Stimulated activated CD8-positive, alpha-beta memory T cell treated with anti-CD3 and anti-CD28 coated beads, Interleukin-12 subunit alpha, Interleukin-12 subunit beta, amount 100 ng/mL, for 4 hours (primary cell): ENCODE results near the gene UBE2E2.

Source experiments
- DNase-seq: peaks from one replicate; pipeline ENCODE4 v3.0.0-alpha.2; 2020; ENCODE audit warnings: low read depth

Gene UBE2E2

DNA sequence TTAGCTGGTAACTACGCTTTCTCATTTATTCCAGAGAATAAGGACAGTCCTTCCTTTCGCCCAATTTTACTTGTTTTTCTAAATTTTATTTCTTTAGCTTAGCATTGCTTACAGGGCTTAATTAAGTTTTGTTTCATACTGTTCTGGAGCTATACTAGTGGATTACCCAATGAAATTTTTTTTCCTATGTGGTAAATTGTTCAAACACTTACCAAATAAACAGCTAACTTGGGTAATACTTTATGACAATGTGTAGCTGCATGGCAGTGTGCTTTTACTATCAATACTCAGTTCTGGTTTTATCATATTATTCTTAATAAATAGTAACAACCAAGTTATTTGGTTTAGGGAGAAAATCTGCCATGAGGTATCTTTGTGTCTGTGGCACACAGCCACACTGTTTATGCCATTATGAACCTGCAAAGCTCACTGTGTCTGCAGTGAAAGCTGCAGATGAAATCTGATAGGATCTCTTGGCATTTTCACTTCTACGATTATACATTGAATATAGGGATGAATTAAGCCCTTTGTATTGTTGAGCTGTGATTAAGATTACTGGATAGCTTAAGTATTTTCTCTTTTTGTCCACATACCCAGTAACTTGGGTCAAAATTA lies 37.2 kb downstream of the UBE2E2 start:
- no peak for DNase-seq

DNA sequence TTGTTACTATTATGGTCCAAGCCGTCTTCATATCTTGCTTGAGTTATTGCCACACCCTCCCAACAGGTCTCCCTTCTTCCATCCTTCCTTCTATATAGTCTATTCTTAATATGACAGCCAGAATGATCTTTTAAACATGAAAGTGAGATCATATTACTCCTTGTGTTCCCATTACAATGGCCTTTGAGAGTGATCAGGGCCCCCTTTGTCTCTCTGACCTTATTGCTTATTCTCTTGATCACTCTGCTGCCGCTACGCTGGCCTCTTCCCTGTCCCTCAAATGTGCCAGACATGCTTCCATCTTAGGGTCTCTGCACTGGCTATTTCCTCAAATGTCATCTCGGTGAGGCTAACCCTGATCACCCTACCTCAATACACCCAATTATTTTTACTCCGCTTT lies 38.1 kb downstream of the UBE2E2 start:
- DNase-seq: no peak

DNA sequence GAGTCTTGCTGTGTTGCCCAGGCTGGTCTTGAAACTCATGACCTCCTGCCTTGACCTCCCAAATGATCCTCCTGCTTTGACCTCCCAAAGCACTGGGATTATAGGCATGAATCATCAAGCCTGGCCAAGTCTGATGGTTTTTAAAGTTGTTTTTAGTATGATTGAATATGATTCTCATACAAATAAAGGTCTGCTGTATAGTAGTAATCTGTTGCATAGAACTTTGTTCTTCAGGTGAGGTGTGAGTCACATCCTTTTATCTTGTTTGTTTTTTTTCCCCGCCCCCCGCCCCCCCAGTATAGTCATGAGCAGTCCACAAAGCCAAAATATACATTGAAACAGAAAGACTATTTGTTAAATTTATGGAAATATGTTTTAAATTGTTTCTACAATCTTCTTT lies 39.0 kb downstream of the UBE2E2 start:
- DNase-seq: no peak

DNA sequence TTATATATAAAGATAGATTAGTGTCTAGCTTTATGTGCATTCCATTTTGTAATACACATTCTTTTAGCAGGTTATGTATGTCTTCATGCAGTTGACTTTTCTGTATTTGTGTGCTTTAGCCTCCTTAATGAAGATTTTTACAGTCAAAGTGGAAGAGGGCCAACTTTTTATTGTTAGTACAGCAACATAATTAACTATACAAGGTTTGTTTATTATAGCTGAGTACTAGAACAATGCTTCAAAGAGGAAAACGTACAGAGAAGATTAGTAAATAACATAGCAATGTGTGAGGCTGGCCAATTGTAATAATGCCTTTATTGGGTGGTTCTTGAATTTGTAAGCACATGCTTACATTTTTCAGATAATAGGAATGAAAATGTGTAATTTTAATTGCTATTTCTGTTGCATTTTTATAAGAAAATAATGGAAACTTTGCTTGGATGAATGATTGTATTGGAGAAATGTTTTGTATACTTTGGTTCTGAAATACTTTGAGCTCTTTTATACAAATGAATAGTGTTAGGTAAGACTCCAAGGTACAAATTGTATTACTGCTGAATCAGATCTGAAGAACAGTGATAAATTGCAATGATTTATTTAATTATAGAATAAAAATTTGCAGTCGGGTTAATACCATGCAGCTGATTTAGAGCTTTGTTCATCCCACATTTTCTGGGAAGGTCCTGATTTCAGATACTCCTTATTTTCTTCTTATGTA lies 41.4 kb downstream of the UBE2E2 start:
- DNase-seq: no peak

DNA sequence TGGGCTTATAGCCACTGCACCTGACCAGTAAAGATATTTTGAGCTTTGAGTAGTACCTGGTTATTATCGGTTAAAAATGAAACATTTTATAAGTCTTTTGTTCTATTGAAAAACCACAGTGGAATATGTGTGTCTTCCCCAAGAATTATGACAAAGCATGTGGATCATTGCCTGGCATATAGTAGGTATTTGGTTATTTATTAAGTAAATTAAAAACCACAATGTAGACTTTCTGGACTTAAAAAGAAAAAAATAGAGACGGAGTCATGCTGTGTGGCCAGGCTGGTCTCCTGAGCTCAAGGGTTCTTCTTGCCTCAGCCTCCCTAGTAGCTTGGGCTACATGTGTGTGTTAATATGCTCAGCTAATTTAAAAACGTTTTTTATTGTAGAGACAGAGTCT lies 43.5 kb downstream of the UBE2E2 start:
- no peak for DNase-seq

DNA sequence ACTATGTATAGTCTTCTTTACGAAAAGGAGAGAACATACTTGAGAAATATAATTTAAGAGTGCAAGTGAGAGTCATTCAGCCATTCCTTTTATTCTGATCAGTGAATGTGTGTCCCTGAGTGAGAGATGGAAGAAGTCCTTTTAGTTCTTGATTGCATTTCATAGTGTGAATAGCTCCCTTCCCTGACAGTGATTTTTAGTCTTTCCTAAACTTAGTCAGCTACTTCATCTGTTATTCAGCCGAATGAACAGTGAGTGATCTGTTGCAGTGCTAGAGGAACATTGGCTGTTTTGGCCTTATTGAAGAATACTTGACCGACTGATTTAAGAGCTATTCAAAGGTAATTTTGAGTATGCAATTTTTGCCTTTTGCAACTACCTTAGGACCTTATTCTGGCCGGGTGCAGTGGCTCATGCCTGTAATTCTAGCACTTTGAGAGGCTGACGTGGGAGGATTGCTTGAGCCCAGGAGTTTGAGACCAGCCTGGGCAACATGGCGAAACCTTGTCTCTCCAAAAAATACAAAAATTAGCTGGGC lies 45.5 kb downstream of the UBE2E2 start:
- DNase-seq: no peak

DNA sequence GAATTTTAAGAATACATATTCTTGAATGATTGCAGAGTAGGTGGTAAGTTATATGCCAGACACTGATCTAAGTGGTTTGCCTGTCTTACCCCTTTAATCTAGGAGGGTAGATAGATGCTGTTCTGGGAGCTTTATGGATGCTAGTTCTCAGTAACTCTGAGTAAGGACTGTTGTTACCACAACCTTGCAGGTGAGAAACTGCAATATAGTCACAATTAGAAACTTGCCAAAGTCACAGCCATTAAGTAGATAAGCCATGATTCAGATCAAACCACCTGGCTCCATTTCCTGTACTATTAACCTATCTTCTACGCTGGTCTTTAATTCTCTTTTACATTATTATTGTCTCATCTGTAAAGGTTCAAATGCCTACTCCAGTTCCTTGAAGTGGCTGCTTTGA lies 46.8 kb downstream of the UBE2E2 start:
- no peak for DNase-seq

DNA sequence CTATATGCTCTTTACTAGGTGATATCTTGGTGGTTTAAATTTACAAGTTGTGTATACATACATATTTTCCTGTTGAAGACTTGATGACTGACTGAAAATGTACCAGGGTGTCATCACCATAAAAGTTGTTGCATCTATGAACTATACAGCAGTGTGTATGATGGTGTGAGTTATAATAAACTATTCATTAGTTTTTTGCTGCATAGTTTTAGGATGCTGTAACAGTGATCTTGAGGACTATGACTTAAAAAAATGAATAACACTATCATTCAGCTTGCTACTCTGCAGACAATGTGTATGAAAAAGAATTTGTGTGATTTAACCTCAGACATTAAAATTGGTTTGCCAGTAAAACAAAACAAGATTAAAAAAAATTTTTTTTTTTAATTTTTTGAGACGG lies 49.0 kb downstream of the UBE2E2 start:
- DNase-seq: no peak

DNA sequence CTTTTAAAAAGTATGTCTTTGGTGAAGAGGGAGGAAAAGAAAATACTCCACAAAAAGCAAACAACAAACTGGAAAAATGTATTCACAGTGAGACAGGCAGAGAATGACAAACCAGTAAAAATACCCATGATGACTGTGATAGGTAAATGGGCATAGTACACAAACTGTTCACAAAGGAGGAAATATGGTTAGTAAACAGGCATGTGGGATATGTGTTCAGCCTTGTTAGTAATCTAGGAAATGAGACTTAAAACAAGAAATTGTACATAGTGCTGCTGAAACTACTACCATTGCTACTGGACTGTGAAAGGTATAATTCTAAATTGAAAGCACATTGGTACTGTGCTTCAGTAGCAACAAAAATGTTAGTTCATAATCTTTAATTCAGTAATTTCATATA lies 50.1 kb downstream of the UBE2E2 start:
- no peak for DNase-seq

DNA sequence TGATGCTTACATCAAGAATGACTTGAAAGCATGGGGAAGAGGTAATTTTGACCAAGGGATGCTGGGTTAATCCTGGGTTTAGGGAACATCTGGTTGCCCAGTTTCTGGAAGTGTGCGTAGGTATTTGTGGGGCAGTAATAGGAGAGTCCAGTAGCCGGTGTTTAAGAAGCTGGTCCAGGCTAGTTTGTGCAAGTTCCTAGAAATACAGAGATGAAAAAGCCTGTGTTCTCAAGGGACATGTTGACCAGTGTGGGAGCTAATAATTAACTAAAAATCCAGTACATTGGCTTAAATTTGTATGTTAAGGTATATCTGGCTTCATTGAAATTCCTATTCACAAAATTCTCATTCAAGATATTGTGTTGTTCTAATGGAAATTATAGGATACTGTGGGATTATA lies 51.2 kb downstream of the UBE2E2 start:
- no peak for DNase-seq

DNA sequence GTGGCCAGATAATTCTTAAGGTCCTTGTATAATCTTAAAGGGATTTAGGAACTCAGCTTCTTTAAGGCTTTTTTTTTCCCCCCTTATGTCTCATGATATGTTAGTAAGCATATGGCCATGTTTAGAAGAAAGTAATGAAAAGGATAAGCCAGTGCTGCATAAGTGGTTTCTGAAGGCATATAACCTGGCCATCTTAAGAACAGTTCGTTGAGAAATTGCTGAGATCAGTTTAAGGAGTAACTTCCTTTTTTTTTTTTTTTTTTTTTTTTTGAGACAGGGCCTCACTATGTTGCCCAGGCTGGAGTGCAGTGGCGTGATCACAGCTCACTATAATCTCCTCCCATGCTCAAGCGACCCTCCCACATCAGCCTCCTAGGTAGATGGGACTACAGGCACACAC lies 51.7 kb downstream of the UBE2E2 start:
- DNase-seq: no peak

DNA sequence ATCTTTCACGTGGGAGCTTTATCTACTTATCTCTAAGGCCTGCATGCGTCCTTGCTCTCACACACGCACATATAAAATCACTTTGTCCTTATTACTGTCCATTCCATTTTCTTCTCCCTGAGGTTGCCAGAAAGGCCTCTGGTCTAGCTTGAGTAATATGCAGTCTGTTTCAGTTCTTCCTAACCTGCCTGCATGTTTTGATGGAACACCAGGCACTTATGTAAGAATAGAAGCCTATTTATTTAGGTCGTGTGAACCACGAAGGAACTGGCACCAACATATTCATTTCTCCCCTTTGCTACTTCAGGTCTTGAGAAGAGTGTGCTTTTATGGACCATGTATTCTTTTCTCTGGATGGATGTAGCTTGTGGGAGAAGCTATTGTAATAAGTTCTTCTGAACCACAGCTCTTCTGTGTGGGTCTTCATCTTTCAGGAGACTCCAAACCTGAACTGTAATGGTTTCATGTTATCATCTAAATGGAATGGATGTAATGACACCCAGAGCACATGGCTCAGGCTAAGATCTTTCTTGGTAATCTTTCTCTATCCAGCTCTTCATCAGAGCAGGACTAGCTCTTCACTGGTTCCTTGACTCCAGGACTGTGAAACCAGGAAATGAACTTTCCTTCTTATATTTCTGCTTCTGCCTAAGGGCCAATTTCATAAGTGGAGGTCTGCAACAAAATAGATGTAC lies 53.8 kb downstream of the UBE2E2 start:
- DNase-seq: no peak

DNA sequence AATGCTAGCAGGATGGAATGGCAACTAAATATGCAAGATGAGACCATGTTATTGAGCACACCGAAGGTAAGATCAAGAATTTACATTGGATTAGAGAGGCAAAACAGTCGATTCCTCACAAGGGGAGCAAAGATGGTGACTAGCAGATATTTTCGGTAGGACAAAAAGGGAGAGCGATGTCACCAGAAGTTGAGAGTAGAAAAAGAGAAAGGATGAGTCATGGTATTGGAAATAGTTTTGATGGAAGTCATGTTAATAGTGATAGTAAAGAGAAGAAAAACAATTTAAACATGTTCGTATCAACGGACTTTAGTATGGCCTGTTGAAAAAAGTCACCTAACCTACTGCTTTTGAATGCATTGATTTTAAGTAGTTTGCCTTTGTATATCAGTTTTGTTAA lies 55.0 kb downstream of the UBE2E2 start:
- DNase-seq: no peak

DNA sequence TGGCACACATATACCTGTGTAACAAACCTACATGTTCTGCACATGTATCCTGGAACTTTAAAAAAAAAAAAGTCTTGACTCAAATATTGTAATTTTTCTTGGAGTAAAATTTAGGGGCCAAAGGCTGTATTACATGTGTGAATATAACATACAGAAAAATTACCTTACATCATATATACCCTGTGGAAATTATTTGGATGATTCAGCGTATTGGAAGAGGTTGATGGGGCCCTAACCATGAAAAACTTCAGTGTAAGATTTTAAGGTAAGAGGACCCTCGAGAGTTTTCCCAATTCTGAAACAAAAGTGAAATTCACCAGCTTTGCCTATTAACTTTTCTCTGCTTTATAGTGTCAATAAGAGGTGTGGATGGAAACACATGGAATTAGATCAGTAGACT lies 56.4 kb downstream of the UBE2E2 start:
- no peak for DNase-seq

DNA sequence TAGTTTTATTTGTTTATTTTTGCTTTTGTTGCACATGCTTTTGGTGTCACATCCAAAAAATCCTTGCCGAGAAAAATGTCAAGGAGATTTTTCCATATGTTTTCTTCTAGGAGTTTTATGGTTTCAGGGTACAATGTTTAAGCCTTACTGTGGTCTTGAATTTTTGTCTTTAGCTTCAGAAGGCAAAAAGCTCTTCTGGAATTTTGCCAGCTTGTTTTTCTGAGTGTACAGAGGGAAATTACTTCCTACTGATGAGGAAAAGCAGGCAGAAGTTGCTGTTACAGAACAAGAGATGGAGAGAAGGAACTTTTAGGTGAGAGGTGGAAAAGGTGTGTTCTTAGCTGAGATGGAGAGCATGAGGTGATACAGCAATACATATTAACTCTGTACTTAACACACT lies 59.6 kb downstream of the UBE2E2 start:
- DNase-seq: no peak

DNA sequence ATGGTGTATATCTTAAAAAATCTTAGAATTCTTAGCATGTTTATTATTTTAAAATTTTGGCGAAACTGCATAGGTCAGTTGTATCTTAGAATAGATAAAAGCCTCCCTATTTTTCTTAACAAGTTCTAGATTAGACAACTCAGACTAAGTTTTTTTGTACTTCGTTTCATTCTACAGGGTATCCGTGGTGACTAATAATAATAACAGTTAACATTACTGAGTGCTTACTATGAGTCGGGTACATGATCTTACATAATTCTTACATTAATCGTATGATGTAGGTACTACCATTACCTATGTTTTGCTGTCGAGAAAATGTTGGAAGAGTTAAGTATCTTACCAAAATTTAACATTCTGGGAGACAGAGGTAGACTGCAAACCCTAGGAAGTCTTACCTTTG lies 60.7 kb downstream of the UBE2E2 start:
- DNase-seq: no peak

DNA sequence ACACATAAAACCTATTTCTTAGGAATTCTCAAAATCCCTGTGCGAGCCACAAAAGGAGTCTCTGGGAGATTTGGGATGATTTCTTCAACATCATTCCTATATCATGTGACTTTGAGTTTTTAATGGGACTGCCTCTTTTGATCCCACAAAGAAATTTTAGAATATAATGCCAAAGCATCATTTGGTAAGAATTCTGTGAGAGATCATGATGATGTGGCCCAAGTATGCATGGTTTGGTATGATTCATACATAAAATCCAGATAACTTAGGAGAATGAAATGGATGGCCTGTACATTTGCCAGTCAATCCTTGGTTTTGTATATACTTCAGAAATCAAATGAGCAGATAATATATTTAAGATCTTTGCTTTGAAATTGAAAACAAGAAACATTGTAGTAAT lies 61.3 kb downstream of the UBE2E2 start:
- no peak for DNase-seq

DNA sequence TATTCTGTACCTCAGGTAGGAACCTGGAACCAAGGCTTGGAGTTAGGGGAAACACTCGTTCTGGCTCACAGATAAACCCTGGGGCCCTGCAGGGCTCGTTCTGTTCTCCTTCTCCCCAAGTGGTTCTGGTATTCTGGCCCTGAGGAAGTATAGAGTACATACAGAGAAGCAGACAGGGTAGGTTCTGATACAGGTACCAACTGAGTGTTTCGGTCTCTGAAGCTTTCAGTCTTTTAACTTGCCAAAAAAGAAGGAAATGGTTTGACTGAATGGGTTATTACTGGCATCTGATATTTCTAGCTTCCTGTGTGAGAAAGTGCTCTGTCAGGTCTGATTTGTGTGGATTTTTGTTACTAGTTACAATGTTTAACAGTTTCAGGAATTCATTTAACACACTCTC lies 67.3 kb downstream of the UBE2E2 start:
- no peak for DNase-seq

DNA sequence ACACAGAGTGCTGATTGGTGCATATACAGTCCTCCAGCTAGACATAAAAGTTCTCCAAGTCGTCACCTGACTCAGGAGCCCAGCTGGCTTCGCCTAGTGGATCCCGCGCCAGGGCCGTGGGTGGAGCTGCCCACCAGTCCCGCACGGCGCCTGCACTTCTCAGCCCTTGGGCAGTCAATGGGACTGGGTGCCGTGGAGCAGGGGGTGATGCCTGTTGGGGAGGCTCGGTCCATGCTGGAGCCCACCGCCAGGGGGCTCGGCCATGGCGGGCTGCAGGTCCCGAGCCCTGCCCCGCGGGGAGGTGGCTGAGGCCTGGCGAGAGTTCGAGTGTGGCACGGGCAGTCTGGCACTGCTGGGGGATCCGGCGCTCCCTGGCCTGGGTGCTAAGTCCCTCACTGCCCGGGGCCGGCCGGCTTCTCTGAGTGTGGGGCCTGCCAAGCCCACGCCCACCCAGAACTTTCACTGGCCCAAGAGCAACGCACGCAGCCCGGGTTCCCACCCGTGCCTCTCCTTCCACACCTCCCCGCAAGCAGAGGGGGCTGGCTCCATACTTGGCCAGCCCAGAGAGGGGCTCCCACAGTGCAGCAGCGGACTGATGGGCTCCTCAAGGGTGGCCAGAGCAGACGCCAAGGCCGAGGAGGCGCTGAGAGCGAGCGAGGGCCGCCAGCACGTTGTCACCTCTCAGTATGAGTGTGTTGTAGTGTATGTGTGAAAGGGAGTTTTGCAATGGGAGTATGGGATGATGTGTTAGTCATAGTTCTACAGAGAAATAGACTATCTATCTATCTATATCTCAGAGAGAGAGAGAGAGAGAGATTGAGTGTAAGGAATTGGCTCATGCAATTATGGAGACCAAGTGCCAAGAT lies 69.0 kb downstream of the UBE2E2 start:
- DNase-seq: no peak

DNA sequence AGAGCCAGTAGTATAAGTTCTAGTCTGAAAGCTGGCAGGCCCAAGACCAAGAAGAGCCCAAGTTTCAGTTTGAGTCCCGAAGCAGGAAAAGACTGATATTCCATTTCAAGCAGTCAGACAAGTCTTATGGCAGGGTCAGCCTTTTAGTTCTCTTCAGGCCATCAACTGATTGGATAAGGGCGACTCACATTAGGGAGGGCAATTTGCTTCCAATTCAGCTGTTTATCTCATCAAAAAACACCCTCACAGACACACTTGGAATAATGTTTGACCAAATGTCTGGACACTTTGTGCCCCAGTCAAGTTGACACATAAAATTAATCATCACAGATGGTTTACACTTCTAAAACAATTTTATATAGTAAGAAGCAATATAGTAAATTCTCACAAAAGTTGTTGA lies 69.7 kb downstream of the UBE2E2 start:
- DNase-seq: no peak

DNA sequence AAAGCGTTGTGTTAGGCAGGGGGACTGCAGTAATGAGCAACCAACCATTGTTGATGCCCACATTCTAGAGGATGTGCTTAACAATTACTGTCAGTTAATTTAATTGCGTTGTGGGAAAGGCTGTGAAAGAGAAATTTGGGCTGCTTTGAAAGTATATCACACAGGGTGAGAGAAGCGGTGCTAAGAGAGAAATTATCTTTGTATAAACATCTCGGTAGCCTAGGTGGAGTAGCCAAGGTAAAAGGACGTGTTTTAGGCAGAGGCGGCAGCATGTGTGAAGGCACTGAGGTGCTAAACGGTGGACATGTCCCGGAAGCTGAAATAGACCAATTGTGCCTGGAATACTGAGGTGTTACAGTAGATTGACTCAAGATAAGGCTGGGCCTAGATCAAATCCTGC lies 71.9 kb downstream of the UBE2E2 start:
- DNase-seq: no peak

DNA sequence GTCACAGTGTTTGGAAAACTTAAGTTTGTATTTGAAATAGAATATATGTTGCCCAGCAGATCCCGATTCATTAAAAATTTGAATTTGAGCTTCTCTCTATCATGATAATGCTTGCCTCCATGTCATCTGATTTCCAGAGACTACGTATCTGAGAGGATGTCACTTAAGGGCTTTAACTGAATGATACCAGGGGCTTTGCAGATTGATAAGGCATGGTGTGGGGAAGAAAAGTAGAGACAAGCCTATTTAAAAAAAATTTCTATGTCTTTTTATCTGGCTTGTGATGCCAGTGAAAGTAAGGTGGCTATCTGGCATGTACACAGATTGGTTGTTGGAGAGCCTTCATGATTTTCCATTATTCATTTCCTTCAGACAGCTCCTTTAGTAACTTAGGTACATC lies 72.7 kb downstream of the UBE2E2 start:
- no peak for DNase-seq
